GM12878 (cell line): ENCODE measurements around the gene TOB1. TPM values are rescaled to one million over a fixed set of nuclear protein-coding genes. Genes with fewer than 3 reads are reported as not detected.

Source experiments
- ATAC-seq: fragments of 200-7000 bp; cut with Tn5 transposase; 3 replicates; pipeline ENCODE4 v1.9.1; 2020; ENCODE audit warnings: mild to moderate bottlenecking, moderate library complexity
- BruUV-seq: library from RNA; stranded (reverse); fragments of 400-500 nt; replicated peaks from 2 replicates; lab custom pipeline; 2021; lab: Mats Ljungman, UMichigan
- CTCF ChIA-PET: fragments of 300-600 bp; sonication (Branson Sonifier 250); formaldehyde crosslinking; extraction: SDS; loops from one replicate; lab custom pipeline; 2021; ENCODE audit warnings: inconsistent platforms; lab: Yijun Ruan, JAX
- POLR2A ChIA-PET: fragments of 350-600 bp; formaldehyde crosslinking; extraction: SDS; loops from one replicate; lab custom pipeline; 2021; ENCODE audit warnings: inconsistent platforms; lab: Charles Lee
- RAD21 ChIA-PET: fragments of 300-600 bp; sonication (Branson Sonifier 250); formaldehyde crosslinking; loops from one replicate; lab custom pipeline; 2023; ENCODE audit warnings: antibody characterized with exemption; ENCODE audit not compliant: unreplicated experiment; lab: Charles Lee
- SMC1A ChIA-PET: fragments of 300-600 bp; sonication (Branson Sonifier 250); formaldehyde crosslinking; loops from one replicate; lab custom pipeline; 2023; ENCODE audit not compliant: unreplicated experiment, uncharacterized antibody; lab: Charles Lee
- DNase-seq: peaks from one replicate; pipeline ENCODE4 v3.0.0-alpha.2; 2011; ENCODE audit warnings: low read depth, low spot score
- FAIRE-seq: peaks from 3 replicates; lab custom pipeline; 2011; peaks lifted over from hg19 to GRCh38; lab: Jason Lieb, UNC
- H2AFZ ChIP-seq: 2 replicates; pipeline ENCODE4 v1.6.0; 2011; ENCODE audit warnings: low read depth, low read length, control low read depth; ENCODE audit not compliant: control insufficient read depth
- H3K27ac ChIP-seq: 2 replicates; pipeline ENCODE4 v1.5.1; 2011; ENCODE audit warnings: control low read depth; ENCODE audit not compliant: control insufficient read depth, insufficient read depth
- H3K27me3 ChIP-seq, 2 experiments: replicated peaks in 1 of 2; 2 replicates each; pipeline versions ENCODE4 v1.6.0 to v1.6.1; 2011; ENCODE audit warnings: low read length in 1 of 2; ENCODE audit not compliant: control insufficient read depth in 2 of 2, insufficient read depth in 2 of 2
- H3K36me3 ChIP-seq, 2 experiments: 2 replicates each; pipeline ENCODE4 v1.5.1; 2011; ENCODE audit warnings: low read length in 1 of 2; ENCODE audit not compliant: control insufficient read depth in 2 of 2, insufficient read depth in 2 of 2
- H3K4me1 ChIP-seq: 2 replicates; pipeline ENCODE4 v1.6.1; 2011; ENCODE audit warnings: mild to moderate bottlenecking, low read length, moderate library complexity, mixed read lengths; ENCODE audit not compliant: control insufficient read depth, insufficient read depth
- H3K4me2 ChIP-seq: 2 replicates; pipeline ENCODE4 v1.6.0; 2011; ENCODE audit warnings: control low read depth; ENCODE audit not compliant: control insufficient read depth, insufficient read depth
- H3K4me3 ChIP-seq: fragments of 200-600 bp; sonication (generic); 2 replicates; pipeline ENCODE4 v1.5.1; 2016
- H3K79me2 ChIP-seq: 2 replicates; pipeline ENCODE4 v1.6.0; 2011; ENCODE audit warnings: low read length; ENCODE audit not compliant: control insufficient read depth, insufficient read depth
- H3K9ac ChIP-seq: 2 replicates; pipeline ENCODE4 v1.8.0; 2011; ENCODE audit warnings: low read length, control low read depth, mixed read lengths; ENCODE audit not compliant: control insufficient read depth, insufficient read depth
- H3K9me3 ChIP-seq: replicated peaks from 3 replicates; pipeline ENCODE4 v1.5.1; 2011; ENCODE audit warnings: mild to moderate bottlenecking, low read length; ENCODE audit not compliant: control insufficient read depth, insufficient read depth
- H4K20me1 ChIP-seq: 2 replicates; pipeline ENCODE4 v1.6.0; 2011; ENCODE audit not compliant: control insufficient read depth, insufficient read depth
- ATF3 ChIP-seq: IDR thresholded peaks from 2 replicates; pipeline ENCODE4 v1.6.1; 2011; ENCODE audit warnings: low read depth, mild to moderate bottlenecking, low read length, moderate library complexity, borderline replicate concordance; ENCODE audit errors: extremely low read depth
- ATF7 ChIP-seq: fragments of 450-650 bp; IDR thresholded peaks from 2 replicates; pipeline ENCODE4 v1.6.1; 2016; ENCODE audit warnings: low read depth, mild to moderate bottlenecking
- BHLHE40 ChIP-seq, 2 experiments: fragments of 450-650 bp in 1 of 2; IDR thresholded peaks; 2 replicates each; pipeline ENCODE4 v1.6.1; 2011 to 2017; ENCODE audit warnings: low read depth in 2 of 2, borderline replicate concordance in 1 of 2, improper control_type of control experiment in 1 of 2, low read length in 1 of 2, mild to moderate bottlenecking in 1 of 2
- CHD2 ChIP-seq: IDR thresholded peaks from 2 replicates; pipeline ENCODE4 v1.6.1; 2011; ENCODE audit warnings: low read depth, low read length, improper control_type of control experiment, borderline replicate concordance
- CHD4 ChIP-seq: fragments of 200-600 bp; sonication (generic); IDR thresholded peaks from 2 replicates; pipeline ENCODE4 v1.6.1; 2016; ENCODE audit warnings: mild to moderate bottlenecking
- CREB1 ChIP-seq: IDR thresholded peaks from 2 replicates; pipeline ENCODE4 v1.6.1; 2012; ENCODE audit warnings: low read depth, mild to moderate bottlenecking, inconsistent platforms
- E4F1 ChIP-seq: fragments of 450-650 bp; IDR thresholded peaks from 2 replicates; pipeline ENCODE4 v1.6.1; 2018; ENCODE audit warnings: borderline replicate concordance, mild to moderate bottlenecking; ENCODE audit not compliant: partially characterized antibody
- IRF3 ChIP-seq: fragments of 450-650 bp; IDR thresholded peaks from 2 replicates; pipeline ENCODE4 v1.6.1; 2014; ENCODE audit warnings: mild to moderate bottlenecking
- IRF4 ChIP-seq: IDR thresholded peaks from 2 replicates; pipeline ENCODE4 v1.6.1; 2011; ENCODE audit warnings: low read depth, low read length
- NFXL1 ChIP-seq: fragments of 450-650 bp; IDR thresholded peaks from 2 replicates; pipeline ENCODE4 v1.6.1; 2017; ENCODE audit warnings: antibody characterized with exemption, mild to moderate bottlenecking, borderline replicate concordance
- NR2C1 ChIP-seq: fragments of 450-650 bp; IDR thresholded peaks from 2 replicates; pipeline ENCODE4 v1.6.1; 2017; ENCODE audit warnings: antibody characterized with exemption, mild to moderate bottlenecking, moderate library complexity
- RUNX3 ChIP-seq: IDR thresholded peaks from 2 replicates; pipeline ENCODE4 v1.6.1; 2012; ENCODE audit warnings: low read length, inconsistent platforms
- SIN3A ChIP-seq: IDR thresholded peaks from 2 replicates; pipeline ENCODE4 v1.6.1; 2012; ENCODE audit warnings: low read depth, low read length, improper control_type of control experiment
- TCF7 ChIP-seq: IDR thresholded peaks from 2 replicates; pipeline ENCODE4 v1.6.1; 2014; ENCODE audit warnings: antibody characterized with exemption, borderline replicate concordance
- ZBTB11 ChIP-seq: fragments of 450-650 bp; formaldehyde crosslinking; IDR thresholded peaks from 2 replicates; pipeline ENCODE4 v1.5.0; 2022; ENCODE audit warnings: mild to moderate bottlenecking, missing genetic modification characterization
- WGBS: methylation state at CpG from one replicate; pipeline ENCODE4 v1.1.6; 2016; ENCODE audit warnings: low lambda C conversion rate; ENCODE audit not compliant: insufficient replicate concordance, insufficient coverage; ENCODE audit errors: missing lambda C conversion rate; 5-methylcytosine and 5-hydroxymethylcytosine counted together
- in situ Hi-C: fragments of 300-500 bp; cut with MboI; formaldehyde crosslinking; loops from 9 replicates; pipeline ENCODE4 v1.14.3; 2018; ENCODE audit warnings: mixed read lengths
- intact Hi-C: fragments of 100-400 bp; cut with micrococcal nuclease; formaldehyde crosslinking; loops from one replicate; pipeline ENCODE4 v1.14.2; 2022; ENCODE audit not compliant: unreplicated experiment
- polyA plus RNA-seq, 11 experiments: library from polyadenylated mRNA; depleted of rRNA in 4 of 11; unstranded in 6 of 11; stranded (reverse) in 5 of 11; fragments of >200 nt; fragmentation: Nextera tagmentation in 4 of 11; fragmentation: Illumina TruSeq in 1 of 11; extraction: Ambion mirVana in 4 of 11; extraction: Trizol in 1 of 11; gene quantifications; 1 replicate in 1 of 11; 2 replicates in 10 of 11; pipeline versions ENCODE4 v1.2.1 to v1.2.3, GENCODE V29; 2011 to 2016; ENCODE audit warnings: inconsistent platforms in 2 of 11, missing spikeins in 2 of 11, low read depth in 1 of 11
- total RNA-seq, 4 experiments: library from RNA; depleted of rRNA in 3 of 4; stranded (reverse); fragments of >200 nt in 3 of 4; fragmentation: Illumina TruSeq in 1 of 4; extraction: Trizol in 1 of 4; gene quantifications; 2 replicates each; pipeline versions ENCODE4 v1.2.1 to v1.2.3, GENCODE V29; 2013 to 2021

The TOB1 gene
- total and polyA plus RNA-seq, 10 of the 15 experiments (the other 5 are each of a cell fraction or from before 2014, with no cell fraction given) = 5.0 to 32.4 (median 13.7) TPM

- POLR2A ChIA-PET = interaction anchor here (0.6 to 3.8 kb wide), 5 partner anchors 10 to 104 kb away, joined by 3 to 31 read pairs (median 4); partner anchors contain the start of gene TOB1
- WGBS = 73% methylated on average over 6 of the region's 6 CpGs
- no peak for FAIRE-seq
- TF ChIP-seq IRF4 (no peak), E4F1 (no peak), ATF7 (no peak), NR2C1 (no peak), IRF3 (no peak), TCF7 (no peak), ZBTB11 (CRISPR knock-in tag) (no peak), ATF3 (no peak), CREB1 (no peak), CHD2 (no peak), RUNX3 (no peak), BHLHE40 (IDR thresholded peaks at IDR 0.05; ENCODE audit: borderline replicate concordance in 1 of 2, low read depth in 2 of 2, low read length in 1 of 2) (no peak), NFXL1 (no peak), SIN3A (no peak), CHD4 (no peak)
These were observed 13.0 kb downstream of the TOB1 start for GRCh38 chr17:50853015-50853615.

More at GRCh38 chr17:50853015-50853615, 13.0 kb downstream of the TOB1 start:
- Histone ChIP-seq H3K27me3 (no peaks in the 10 kb centered on the region; a peak in 1 of 4 replicates), H3K36me3 (no peaks in the 10 kb centered on the region), H3K9ac (no peak overlapping the region), H2AFZ (no peak overlapping the region), H3K9me3 (peaks cover 2% of the 10 kb centered on the region; the same call in 1 of the 3 replicates), H3K4me2 (no peak overlapping the region), H4K20me1 (no peaks in the 10 kb centered on the region), H3K27ac (no peak overlapping the region), H3K79me2 (no peaks in the 10 kb centered on the region), H3K4me3 (no peak overlapping the region), H3K4me1 (peaks cover 3% of the 10 kb centered on the region; the same call in 1 of the 2 replicates)
- no peak for ATAC-seq
- ChIA-PET SMC1A (interaction anchor here (0.6 to 3.5 kb wide), 28 partner anchors 9 to 216 kb away, joined by 3 to 67 read pairs (median 5); no protein-coding TSS in a partner anchor), CTCF (interaction anchor here (0.7 to 11.0 kb wide), 41 partner anchors 11 to 368 kb away, joined by 3 to 309 read pairs (median 5); partner anchors contain the start of genes NME1 and TOB1), RAD21 (interaction anchor here (0.7 to 3.1 kb wide), 19 partner anchors 9 to 300 kb away, joined by 3 to 40 read pairs (median 5); partner anchors contain the start of genes NME1, TOB1 and WFIKKN2)
- in situ Hi-C loops (loop anchor here (5.0 kb wide), 1 partner anchor 99 kb away; no protein-coding TSS in a partner anchor), intact Hi-C loops (loop anchor here (2.0 kb wide), 1 partner anchor 104 kb away; no protein-coding TSS in a partner anchor)
- BruUV-seq = no TSS peak
- no peak for DNase-seq
